Tibial nerve (tissue), 4 donors: Measurements from ENCODE around the gene FRMD6.

ENCODE experiments used
- CTCF ChIP-seq, 5 experiments: fragments of 200-600 bp in 3 of 5; fragments of 450-650 bp in 2 of 5; sonication (generic) in 3 of 5; IDR thresholded peaks; one replicate each; pipeline ENCODE4 v1.5.1; 2016 to 2019; ENCODE audit warnings: antibody characterized with exemption in 5 of 5, mild to moderate bottlenecking in 3 of 5, moderate library complexity in 2 of 5
- EP300 ChIP-seq, 2 donors: sonication (generic); formaldehyde crosslinking; IDR thresholded peaks; one replicate each; pipeline ENCODE4 v1.6.1; 2017; ENCODE audit warnings: antibody characterized with exemption in 2 of 2, mild to moderate bottlenecking in 1 of 2
- POLR2A ChIP-seq, 2 donors: fragments of 450-650 bp; IDR thresholded peaks; one replicate each; pipeline ENCODE4 v1.6.1; 2017; ENCODE audit warnings: antibody characterized with exemption in 2 of 2, mild to moderate bottlenecking in 2 of 2, moderate library complexity in 2 of 2

- no peak for TF ChIP-seq CTCF (IDR thresholded peaks at IDR 0.05)
- no peak for TF ChIP-seq POLR2A (IDR thresholded peaks at IDR 0.05)
- TF ChIP-seq EP300 (IDR thresholded peaks at IDR 0.05): no peak
Observed at GRCh38 chr14:51691176-51691575, 39.5 kb downstream of the FRMD6 start.
